Measurements from ENCODE around the gene PXYLP1. TPM values are rescaled to one million over a fixed set of nuclear protein-coding genes. Genes with fewer than 3 reads are reported as not detected.

Gene PXYLP1
- total RNA-seq, 1 donor from 2014 or later: 6.1 TPM

GRCh38 chr3:141268791-141269190 lies 37.2 kb downstream of the PXYLP1 start:
- no peaks in the 10 kb centered on the region for H3K27me3 ChIP-seq (ENCODE audit: insufficient read depth, low read length)
- H3K27ac ChIP-seq (ENCODE audit: low read depth, low read length): no peak overlapping the region
- Mint-ChIP-seq H3K4me3 (ENCODE audit: unreplicated experiment) (no peak overlapping the region), H3K9me3 (ENCODE audit: unreplicated experiment) (no peaks in the 10 kb centered on the region), H3K36me3 (ENCODE audit: low read depth, unreplicated experiment) (no peaks in the 10 kb centered on the region), H3K4me1 (ENCODE audit: low read depth, unreplicated experiment) (peaks cover 5% of the 10 kb centered on the region), H3K27me3 (ENCODE audit: low read depth, unreplicated experiment) (peaks cover 15% of the 10 kb centered on the region), H3K27ac (ENCODE audit: unreplicated experiment) (no peak overlapping the region)
- H3K79me2 ChIP-seq (ENCODE audit: insufficient read depth, low read length): no peaks in the 10 kb centered on the region
- no peak for DNase-seq (ENCODE audit: low read depth)
- no peaks in the 10 kb centered on the region for H3K9me3 ChIP-seq (ENCODE audit: insufficient read depth, low read depth, low read length)
- no peak for TF ChIP-seq EZH2 (IDR thresholded peaks at IDR 0.05; ENCODE audit: insufficient read depth, low read length)
- no peak for TF ChIP-seq CTCF (IDR thresholded peaks at IDR 0.05; ENCODE audit: insufficient read depth, low read depth, low read length)
- H3K9ac ChIP-seq (ENCODE audit: low read length): no peak overlapping the region
- no peaks in the 10 kb centered on the region for H3K36me3 ChIP-seq (ENCODE audit: insufficient read depth, low read length)
- H2AFZ ChIP-seq (ENCODE audit: low read depth, low read length): no peak overlapping the region
- no peak for FAIRE-seq
- no peaks in the 10 kb centered on the region for H3K4me1 ChIP-seq (ENCODE audit: insufficient read depth, low read length)
- H3K4me3 ChIP-seq (ENCODE audit: insufficient read depth, low read depth, low read length): no peak overlapping the region
- no peak overlapping the region for H3K4me2 ChIP-seq (ENCODE audit: low read length)
- H4K20me1 ChIP-seq (ENCODE audit: insufficient read depth, low read length): no peaks in the 10 kb centered on the region

- H3K36me3 ChIP-seq (ENCODE audit: insufficient read depth, low read length): no peaks in the 10 kb centered on the region
- H3K27ac ChIP-seq (ENCODE audit: low read depth, low read length): no peak overlapping the region
- Mint-ChIP-seq H3K4me3 (ENCODE audit: unreplicated experiment) (no peak overlapping the region), H3K27ac (ENCODE audit: unreplicated experiment) (no peak overlapping the region), H3K36me3 (ENCODE audit: low read depth, unreplicated experiment) (peaks cover 4% of the 10 kb centered on the region), H3K27me3 (ENCODE audit: low read depth, unreplicated experiment) (peaks cover 11% of the 10 kb centered on the region), H3K4me1 (ENCODE audit: low read depth, unreplicated experiment) (peaks cover 11% of the 10 kb centered on the region), H3K9me3 (ENCODE audit: unreplicated experiment) (no peaks in the 10 kb centered on the region)
- H4K20me1 ChIP-seq (ENCODE audit: insufficient read depth, low read length): no peaks in the 10 kb centered on the region
- FAIRE-seq (peak; percentile 20), DNase-seq (ENCODE audit: low read depth) (no peak)
- no peaks in the 10 kb centered on the region for H3K27me3 ChIP-seq (ENCODE audit: insufficient read depth, low read length)
- no peaks in the 10 kb centered on the region for H3K9me3 ChIP-seq (ENCODE audit: insufficient read depth, low read depth, low read length)
- no peak overlapping the region for H3K4me2 ChIP-seq (ENCODE audit: low read length)
- TF ChIP-seq EZH2 (IDR thresholded peaks at IDR 0.05; ENCODE audit: insufficient read depth, low read length): no peak
- TF ChIP-seq CTCF (IDR thresholded peaks at IDR 0.05; ENCODE audit: insufficient read depth, low read depth, low read length): no peak
- no peak overlapping the region for H3K9ac ChIP-seq (ENCODE audit: low read length)
- no peak overlapping the region for H2AFZ ChIP-seq (ENCODE audit: low read depth, low read length)
- no peaks in the 10 kb centered on the region for H3K79me2 ChIP-seq (ENCODE audit: insufficient read depth, low read length)
- H3K4me3 ChIP-seq (ENCODE audit: insufficient read depth, low read depth, low read length): no peak overlapping the region
- peaks cover 4% of the 10 kb centered on the region for H3K4me1 ChIP-seq (ENCODE audit: insufficient read depth, low read length)
Observed at GRCh38 chr3:141269961-141270360, 38.3 kb downstream of the PXYLP1 start.

GRCh38 chr3:141271279-141272030 lies 39.8 kb downstream of the PXYLP1 start:
- Histone ChIP-seq H3K79me2 (ENCODE audit: insufficient read depth, low read length) (no peaks in the 10 kb centered on the region), H3K4me1 (ENCODE audit: insufficient read depth, low read length) (peaks cover 5% of the 10 kb centered on the region), H3K9me3 (ENCODE audit: insufficient read depth, low read depth, low read length) (no peaks in the 10 kb centered on the region), H3K4me2 (ENCODE audit: low read length) (no peak overlapping the region), H3K9ac (ENCODE audit: low read length) (no peak overlapping the region), H3K27me3 (ENCODE audit: insufficient read depth, low read length) (no peaks in the 10 kb centered on the region), H2AFZ (ENCODE audit: low read depth, low read length) (no peak overlapping the region), H3K27ac (ENCODE audit: low read depth, low read length) (no peak overlapping the region), H3K36me3 (ENCODE audit: insufficient read depth, low read length) (no peaks in the 10 kb centered on the region), H4K20me1 (ENCODE audit: insufficient read depth, low read length) (no peaks in the 10 kb centered on the region), H3K4me3 (ENCODE audit: insufficient read depth, low read depth, low read length) (no peak overlapping the region)
- FAIRE-seq (no peak), DNase-seq (ENCODE audit: low read depth) (no peak)
- peaks cover 11% of the 10 kb centered on the region for H3K27me3 Mint-ChIP-seq (ENCODE audit: low read depth, unreplicated experiment)
- no peak overlapping the region for H3K4me3 Mint-ChIP-seq (ENCODE audit: unreplicated experiment)
- peaks cover 17% of the 10 kb centered on the region for H3K4me1 Mint-ChIP-seq (ENCODE audit: low read depth, unreplicated experiment)
- H3K27ac Mint-ChIP-seq (ENCODE audit: unreplicated experiment): no peak overlapping the region
- H3K36me3 Mint-ChIP-seq (ENCODE audit: low read depth, unreplicated experiment): peaks cover 4% of the 10 kb centered on the region
- no peaks in the 10 kb centered on the region for H3K9me3 Mint-ChIP-seq (ENCODE audit: unreplicated experiment)
- TF ChIP-seq CTCF (IDR thresholded peaks at IDR 0.05; ENCODE audit: insufficient read depth, low read depth, low read length) (no peak), EZH2 (IDR thresholded peaks at IDR 0.05; ENCODE audit: insufficient read depth, low read length) (no peak)

Data from astrocyte (in vitro differentiated cells and primary cell).